Colon (tissue), 2 donors: Measurements from ENCODE around the gene CPTP.

Source experiments
- FAIRE-seq: peaks from 2 replicates; lab custom pipeline; 2012; peaks lifted over from hg19 to GRCh38; lab: Jason Lieb, UNC
- donor health status: control.
- donor health status: control.

CPTP gene

DNA sequence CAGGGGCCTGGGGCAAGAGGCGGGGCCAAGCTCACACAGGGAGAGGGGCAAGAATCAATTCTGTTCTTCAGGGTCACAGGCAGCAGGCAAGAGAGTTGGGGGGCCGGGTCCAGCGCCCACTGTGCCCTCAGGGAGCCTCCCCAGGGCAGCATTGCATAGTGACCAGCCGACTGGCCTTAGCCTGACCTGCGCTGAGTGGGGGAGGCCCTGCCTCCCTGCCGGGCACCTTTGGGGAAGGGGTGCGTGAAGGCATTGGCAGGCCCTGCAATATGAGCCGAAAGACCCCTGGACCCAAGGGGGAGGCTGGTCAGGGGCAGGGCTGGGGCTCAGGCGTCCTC, 32.2 kb upstream of the CPTP start:
- FAIRE-seq = no peak

DNA sequence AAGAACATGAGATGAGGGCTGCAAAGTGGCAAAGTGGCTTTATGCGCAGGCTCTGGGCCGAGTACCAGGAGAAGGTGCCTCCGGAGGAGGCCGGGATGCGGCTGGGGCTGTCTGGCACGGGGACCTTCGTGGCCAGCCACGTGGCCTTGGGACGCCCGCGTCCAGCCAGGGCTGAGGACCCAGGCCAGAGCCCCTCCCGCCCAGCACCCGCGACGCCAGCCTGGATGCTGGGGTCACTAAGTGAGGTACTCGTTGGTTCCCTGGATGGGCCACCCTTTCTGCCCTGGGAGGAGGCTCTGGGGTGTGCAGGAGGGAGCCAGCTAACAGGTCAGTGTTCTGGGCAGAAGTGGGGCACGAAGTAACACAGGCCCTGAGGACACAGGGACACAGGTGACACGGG, 31.8 kb upstream of the CPTP start:
- no peak for FAIRE-seq

DNA sequence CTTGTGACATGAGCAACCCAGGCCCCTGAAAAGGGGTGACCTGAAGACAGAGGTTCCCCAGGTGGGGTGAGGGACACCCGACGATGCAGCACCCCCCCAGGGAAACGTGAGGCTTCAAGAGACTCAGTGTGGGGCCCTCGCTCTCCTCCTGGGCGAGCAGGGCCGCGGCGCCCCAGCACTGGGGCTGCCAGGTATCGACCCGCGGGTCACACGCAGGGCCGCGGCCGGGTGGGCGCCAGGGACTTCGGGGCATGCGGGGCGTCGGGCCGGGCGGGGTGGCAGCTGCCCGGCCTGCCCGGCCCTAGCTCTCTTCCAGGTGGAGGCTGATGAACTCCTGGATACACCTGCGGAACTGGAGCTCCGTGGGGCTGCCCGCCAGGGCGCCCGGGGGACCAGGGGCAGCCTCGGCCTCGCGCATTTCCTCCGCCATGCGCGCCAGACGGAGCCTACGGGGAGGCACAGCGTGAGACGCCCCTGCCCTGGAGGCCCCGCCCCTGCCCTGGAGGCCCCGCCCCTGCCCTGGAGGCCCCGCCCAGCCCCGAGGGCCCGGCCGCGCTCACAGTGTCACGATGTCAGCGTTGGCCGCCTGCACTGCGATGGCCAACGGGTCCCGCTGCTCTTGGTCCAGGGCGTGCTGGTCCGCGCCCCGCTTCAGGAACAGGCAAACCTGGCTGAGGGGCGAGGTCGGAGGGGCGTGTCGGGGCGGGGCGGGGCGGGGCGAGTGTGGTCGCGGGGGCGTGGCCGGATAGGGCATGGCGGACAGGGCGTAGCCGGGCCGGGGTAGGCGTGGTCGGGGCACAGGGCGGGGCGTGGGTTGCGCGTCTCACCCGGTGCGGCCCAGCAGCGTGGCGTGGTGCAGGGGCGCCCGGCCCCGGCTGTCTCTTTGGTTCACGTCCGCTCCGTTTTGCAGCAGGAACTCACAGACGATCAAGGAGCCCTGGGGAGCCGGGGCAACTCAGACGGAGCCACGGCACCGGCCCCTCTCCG, 31.0 kb upstream of the CPTP start:
- FAIRE-seq = no peak

DNA sequence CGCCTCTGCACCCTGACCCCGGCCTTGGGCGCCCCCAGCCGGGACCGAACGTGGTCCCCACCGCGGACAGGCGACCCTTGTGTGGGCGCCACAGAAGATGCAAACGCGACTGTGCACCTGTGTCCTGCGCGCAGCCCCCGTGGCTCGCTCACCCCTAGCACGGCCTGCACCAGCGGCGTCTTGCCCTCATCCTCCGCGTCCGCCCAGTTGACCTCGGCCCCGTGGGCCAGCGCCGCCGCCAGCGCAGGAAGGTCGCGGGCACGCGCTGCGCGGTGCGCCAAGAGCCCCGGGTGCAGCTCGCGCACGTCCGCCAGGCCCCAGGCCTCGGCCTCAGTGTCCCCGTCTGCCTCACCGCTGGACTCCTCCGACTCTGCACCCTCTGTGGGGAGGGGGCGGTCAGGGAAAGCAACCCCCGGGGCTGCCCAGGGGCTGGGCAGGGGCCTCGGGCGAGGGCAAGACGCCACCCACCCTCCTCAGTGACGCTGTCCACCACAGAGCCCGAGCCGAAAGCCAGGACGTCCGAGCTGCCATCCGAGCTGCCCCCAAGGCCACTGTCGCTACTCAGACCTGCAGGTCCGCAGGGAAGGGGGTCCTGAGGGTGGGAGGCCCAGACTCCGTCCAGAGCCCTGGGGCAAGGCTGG, 30.2 kb upstream of the CPTP start:
- FAIRE-seq = no peak

DNA sequence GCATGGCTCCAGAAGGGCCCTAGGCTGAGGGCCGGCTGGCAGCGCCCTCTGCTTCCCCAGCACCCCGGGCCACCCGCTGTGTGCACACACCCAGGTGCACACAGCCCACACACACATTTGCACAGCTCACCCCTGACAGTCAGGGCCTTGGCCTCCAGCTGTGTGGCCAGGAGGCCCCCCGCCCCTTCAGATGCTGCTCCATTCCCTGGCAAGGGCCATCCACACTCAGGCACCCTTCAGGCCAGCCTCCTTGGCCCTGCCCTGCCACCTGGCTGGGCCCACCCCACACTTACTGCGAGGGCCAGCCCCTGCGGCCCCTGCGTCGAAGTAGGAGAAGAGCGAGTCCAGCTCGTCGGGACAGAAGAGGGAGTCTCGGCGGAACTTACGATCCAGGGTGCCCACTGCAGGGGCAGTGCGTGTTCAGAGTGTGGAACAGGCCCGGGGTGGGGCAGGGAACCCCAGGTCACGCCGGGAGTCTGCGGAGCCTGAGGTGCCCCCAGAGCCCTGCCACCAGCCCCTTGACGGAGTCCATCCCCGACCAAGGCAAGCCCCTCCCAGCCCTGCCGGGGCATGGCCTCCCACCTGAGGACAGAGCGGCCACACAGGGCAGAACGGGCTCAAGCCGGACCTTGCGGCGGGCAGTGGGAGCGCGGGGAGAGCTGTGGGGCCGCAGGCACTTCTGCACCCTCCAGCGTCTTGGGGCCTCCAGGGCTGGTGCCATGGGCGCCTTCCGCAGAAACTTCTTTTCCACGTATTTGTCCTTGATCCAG, 29.3 kb upstream of the CPTP start:
- no peak for FAIRE-seq

DNA sequence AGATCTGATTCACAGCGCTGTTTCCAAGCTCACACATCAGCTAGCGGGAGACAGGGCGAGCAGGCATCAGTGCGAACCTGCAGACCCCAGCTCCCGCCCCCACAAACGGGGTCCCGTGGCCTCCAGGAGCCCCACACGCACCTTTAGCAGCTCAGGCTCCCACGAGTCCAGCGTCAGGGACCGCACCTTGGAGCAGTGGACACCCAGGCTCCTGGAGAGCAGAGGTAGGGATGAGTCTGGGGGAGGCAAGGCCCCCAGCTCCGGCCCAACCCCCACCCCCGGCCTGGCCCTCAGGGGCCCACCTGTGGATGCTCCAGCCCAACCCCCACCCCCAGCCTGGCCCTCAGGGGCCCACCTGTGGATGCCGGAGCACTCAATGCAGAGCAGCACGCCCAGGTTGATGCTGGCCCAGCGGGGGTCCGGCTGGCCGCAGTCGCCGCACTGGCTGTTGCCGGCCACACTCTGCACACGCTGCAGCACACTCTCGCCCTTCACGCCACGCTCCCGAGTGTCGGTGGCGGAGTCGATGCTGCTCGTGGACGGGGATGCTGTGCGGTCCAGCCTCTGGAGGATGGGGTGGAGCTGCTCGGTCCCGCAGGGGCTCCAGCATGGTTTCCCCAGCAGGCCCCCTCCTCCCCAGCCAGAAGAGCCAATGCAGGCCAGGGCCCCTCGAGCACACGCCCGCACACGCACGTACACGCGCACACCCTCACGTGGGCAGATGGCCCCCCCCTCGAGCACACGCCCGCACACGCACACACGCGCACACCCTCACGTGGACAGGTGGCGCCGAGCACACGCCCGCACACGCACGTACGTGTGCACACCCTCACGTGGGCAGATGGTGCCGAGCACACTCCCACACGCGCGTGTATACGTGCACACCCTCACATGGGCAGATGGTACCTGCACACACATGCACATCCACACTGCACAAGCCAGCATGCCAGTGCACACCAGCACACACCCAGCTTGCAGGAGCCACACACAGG, 28.2 kb upstream of the CPTP start:
- no peak for FAIRE-seq

DNA sequence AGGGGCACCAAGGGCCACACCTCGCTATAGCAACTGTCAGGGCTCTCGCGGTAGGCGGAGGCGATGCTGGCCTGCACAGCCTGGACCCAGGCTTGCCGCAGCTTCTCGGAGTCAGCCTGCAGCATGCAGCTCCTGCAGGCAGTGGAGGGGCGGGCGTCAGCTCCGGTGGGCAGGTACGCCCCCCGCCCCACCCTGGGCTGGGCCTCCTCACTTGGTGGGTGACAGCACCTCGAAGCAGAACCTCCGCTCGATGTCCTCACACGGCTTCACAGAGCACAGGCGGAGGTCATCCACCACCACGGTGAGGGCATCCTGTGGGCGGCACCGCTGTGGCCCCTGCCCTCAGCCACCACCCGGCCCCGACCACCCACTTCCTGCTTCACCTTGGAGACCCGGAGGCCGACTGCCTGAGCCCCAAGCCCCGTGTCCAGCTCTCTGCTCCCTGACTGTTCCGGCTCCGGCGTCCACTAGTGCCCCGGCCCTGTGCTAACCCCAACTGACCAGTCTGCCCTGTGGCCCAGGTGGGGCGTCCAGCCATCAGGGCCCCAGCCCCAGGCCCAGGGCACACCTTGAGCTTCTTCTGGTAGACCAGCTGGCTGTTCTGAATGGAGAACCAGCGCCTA, 26.7 kb upstream of the CPTP start:
- FAIRE-seq = no peak

DNA sequence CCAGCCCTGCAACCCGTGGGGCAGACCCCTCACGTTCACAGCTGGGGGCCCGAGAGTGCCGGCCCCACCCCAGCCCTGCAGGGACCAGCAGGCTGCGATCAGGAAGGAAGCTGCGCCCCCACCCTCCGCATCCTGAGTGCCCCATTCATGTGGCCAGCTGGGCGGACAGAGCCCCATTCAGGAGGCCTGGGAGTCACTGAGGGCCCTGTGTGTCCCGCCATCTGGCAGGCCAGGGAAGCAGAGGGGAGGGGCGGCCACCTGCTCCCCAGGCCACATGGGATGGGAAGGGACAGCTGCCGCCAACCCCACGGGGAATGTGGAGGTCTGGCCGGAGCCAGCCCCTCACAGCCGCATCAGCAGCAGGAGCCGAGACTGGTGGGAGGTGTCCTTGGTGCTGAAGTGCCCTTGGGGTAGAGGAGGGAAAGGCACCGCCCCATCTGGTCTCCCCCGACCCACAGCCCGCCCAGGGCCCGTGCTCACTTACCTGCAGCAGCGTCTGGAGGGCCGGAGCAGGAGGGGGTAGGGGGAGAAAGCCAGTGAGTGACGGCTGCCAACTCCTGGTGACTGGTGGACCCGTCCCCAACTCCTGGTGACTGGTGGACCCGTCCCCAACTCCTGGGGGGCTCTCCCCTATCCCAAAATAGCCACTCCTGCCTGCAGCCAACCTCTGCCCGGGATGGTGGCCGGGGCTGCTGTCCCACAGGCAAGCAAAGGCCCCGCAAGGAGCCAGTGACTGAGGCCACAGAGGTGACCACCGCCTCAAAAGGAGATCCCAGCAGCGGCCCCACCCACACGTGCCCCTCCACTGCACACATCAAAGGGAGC, 25.5 kb upstream of the CPTP start:
- no peak for FAIRE-seq

DNA sequence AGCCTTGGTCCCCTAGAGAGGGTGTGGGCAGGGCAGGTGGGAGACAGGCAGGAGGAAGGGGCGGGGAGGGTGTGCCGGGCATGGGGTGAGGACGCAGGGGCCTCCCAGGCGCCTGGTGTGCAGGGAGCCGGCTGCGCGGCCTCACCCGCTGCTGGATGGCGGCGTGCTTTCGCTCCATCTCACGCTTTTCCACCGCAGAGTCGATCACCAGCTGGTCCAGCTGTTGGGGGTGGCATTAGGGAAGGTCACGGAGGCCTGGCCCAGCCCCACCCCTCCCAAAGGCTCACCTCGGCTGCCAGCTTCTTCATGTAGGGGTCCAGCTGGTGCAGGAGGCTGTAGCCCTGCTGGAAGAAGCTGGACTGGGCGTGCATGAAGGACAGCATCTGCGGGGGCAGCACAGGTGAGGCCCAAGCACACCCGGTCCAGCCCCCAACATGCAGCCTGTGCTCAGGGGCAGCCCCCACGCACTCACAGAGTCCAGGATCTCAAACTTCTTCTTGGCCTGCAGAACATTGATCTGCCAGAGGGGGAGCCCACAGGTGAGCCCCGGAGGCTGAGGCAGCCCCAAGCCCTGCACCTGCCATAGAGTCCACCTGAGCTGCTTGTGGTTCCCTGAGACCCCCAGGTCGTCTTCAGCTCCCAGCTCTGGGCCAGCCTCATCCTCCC, 24.8 kb upstream of the CPTP start:
- FAIRE-seq = no peak

DNA sequence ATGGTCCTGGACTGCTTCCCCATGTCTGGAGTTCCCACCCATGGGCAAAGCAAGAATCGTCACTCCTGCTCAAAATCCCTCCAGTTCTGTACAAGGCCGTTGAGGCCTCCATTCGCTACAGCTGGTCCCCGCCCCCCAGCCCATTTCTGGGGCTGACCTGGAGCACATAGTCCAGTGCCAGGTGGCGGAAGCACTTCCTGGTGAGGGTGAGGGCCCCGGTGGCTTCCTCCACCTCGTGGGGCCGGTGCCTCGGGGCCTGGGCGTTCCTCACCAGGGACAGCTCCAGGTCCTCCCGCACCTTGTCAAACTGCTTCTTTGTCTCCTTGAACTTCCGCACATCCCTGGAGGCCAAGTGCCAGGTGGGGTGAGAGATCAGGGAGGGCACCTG, 24.3 kb upstream of the CPTP start:
- FAIRE-seq = no peak

DNA sequence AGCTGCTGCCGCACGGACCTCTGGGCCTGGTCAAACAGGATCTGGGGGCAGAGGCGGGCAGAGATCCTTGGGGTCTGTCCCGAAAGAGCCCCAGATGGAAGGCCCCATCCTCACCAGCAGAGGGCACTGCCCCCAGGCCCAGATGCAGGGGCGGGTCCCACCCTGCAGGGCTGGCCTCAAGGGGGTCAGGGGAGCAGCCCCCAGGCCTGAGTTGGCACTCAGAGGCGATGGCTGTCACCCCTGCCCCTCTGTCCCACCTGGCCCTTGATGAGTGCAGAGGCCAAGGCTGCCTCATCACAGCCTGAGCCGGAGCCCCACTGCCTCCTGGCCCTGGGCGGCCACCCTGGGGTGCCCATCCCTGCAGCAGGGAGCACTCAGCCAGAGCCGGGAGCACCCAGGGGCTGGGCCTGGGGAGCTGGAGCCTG, 22.6 kb upstream of the CPTP start:
- no peak for FAIRE-seq

DNA sequence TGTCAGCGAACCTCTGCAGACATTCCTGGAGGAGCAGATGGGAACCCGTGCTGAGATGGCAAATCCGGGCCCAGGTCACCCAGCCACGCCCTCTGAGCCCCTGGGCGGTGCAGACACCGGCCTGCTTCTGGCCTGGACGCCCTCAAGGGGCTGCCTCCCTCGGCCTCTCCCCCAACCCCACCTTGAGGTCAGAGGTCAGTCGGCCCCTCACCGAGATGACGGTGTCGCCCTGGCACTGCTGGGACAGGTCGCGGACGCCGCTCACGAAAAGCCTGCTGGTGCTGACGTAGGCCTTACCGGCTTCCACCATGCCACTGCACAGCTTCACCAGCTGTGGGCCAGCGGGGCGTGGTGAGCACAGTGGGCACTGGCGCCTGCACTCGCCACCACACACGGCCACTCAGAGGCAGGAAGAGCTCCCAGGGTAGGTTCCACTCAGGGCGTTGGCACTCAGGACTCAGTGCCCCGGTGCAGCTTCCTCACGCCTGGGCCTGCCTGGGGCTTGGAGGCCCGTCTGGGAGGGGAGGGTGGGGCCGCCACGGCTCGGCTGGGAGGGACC, 21.6 kb upstream of the CPTP start:
- FAIRE-seq = no peak

DNA sequence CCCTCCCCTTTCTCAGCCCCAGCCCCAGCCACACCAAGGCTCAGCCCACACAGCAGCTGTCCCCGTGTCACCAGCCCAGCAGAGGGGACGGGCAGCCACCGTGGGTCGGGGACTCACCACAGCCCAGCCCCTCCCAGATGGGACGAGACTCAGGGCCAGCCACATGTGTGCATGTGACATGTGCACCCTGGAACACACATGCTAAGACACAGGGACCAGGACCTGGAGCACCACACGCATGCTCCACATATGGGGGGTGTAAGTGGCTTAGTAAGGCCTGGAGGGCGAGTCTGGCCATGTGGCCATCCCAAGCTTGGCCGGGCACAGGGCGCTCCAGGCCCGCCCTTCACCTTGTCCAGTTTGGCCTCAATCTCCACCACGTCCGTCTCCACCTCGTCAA, 20.9 kb upstream of the CPTP start:
- FAIRE-seq = no peak

DNA sequence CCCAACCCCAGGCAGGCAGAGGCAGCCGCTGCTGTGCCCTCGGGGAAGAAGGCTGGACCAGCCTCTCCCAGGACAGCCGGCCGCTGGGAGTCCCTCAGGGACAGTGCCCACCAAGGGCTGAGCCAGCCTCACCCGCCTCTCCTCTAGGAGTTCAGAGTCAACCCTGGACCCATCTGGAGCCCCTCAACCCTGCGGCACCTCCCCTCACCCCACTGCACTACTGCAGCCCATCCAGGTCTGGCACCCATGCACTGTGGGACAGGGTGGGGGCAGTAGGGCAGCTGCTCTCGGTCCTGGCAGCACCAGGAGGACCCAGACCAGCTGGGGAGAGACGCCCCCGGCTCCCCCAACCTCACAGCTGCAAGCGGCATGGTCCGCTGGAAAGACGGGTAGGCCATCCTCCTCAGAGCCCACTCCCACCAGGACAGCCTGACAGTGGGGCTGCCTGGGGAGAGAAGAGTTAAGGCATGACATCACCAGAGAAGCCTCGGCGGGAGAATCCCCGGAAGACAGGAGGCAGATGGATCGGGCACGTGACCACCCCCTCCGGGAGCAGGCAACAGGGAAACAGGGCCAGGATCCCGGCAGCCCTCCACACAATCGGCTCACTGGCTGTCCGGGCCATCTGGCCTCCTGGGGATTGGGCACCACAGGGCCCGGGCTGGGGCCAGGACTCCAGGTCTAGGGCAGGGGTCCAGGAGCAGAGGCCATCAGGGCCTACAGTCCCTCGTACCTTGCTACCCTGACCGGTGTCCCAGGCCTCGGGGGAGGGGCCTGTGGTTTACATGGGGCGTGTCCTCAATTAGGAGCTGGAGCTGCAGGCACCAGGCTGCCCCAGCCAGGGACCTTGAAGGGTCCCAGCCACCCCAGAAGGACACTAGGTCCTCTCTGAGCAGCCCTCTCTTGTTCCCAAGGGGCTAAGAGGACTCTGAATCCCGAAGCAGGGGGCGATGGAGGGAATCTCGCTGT, 20.0 kb upstream of the CPTP start:
- FAIRE-seq = no peak

DNA sequence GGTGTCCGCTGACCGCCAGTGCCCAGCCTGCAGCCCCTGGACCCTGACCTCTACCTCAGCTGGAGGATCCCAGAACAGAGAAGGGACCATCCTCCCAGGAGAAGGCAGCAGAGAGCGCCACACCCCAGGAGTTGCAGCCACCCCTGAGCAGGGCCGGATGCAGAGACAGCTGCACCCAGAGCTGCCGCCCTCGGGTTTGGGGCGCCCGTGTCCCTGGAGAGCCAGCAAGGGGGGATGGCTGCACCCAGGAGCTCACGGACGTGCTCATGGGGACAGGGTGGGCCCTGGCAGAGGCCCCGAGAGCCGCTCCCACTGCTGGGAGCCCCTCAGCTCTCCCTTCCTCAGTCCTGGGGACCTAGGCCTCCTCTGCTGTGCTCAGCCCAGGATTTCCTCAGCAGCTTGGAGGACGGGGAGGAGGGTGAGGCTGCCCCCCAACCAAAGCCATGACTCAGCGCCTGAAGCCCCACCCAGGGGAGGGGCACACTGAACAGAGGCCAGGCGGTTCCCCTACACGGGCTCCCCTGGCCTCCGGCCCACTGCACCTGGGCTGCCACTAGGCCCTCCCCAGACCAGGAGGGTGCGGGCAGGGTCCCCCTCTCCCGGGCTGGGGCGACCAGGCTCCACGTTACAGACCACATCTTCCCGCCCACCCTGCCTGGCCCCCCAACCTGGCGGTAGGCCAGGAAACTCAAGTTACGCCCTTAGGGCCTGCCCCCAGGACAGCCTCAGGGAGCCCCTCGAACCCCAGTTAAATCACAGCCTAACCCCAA, 19.1 kb upstream of the CPTP start:
- no peak for FAIRE-seq

DNA sequence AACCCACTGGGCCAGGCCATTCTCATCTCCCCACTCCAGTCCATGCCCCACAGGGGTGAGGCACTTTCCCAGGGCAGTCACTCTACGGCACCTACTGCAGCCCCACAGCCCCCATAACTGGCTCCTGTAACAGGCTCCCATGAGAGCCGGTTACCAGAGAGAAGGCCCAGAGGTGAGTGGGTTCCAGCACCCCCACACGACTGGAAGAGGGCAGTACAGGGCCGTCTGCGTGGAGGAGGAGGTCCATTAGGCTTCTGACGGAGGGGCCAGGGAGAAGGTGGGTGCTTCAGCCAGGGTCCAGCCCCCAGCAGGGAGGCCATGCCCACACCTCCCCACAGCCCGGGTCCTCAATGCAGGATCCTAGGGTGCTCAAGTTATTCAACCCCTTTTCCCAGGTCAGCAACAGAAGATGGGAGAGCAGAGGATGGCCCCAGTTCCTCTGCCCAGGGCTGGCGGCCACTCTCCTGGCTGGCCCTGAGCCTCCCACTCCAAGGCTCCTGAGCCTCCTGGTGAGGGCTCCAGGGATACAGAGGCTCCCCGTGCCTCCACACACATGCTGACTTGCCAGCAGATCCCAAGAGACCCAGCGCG, 18.4 kb upstream of the CPTP start:
- no peak for FAIRE-seq

DNA sequence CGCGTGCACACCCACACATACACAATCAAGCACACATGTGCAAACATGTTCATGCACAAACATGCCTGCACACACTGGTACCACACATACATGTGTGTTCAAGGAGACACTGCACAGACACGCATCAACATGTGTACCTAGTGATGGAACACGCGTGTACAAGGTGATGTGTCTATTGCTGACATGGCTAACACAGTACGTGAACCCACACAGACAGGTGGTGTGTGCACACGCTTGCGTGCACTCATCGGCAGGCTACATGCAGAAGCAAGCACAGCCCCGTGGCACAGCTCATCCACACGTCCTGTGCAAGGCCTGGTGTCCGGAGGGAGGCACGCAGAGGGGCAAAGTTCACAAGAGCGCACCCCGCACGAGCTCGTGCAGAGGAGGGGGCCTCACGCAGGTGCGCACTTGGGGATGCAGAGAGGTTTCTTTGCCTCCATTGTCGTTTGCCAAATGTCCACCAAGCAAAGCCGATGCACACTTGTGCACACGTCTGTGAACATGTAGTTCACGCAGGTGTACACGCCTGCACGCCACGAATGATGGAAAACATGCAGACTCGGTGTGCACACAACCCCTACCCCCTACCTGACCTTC, 17.8 kb upstream of the CPTP start:
- no peak for FAIRE-seq
